Neutrophil (primary cell): ENCODE results near the gene KIF26B.

Experiments
- H3K27ac ChIP-seq: fragments of 200-600 bp; sonication (generic); 2 replicates; pipeline ENCODE4 v1.5.1; 2016; ENCODE audit warnings: mild to moderate bottlenecking, moderate library complexity
- H3K27me3 ChIP-seq: fragments of 200-600 bp; sonication (generic); 2 replicates; pipeline ENCODE4 v1.6.0; 2016; ENCODE audit warnings: mild to moderate bottlenecking
- H3K36me3 ChIP-seq: fragments of 200-600 bp; sonication (generic); 2 replicates; pipeline ENCODE4 v1.5.1; 2017
- H3K4me1 ChIP-seq, 2 experiments: fragments of 200-600 bp in 1 of 2; sonication (generic) in 1 of 2; 1 replicate in 1 of 2; 2 replicates in 1 of 2; pipeline versions ENCODE4 v1.5.1 to v1.6.1; 2013 to 2016; ENCODE audit warnings: low read depth in 1 of 2, low read length in 1 of 2, mild to moderate bottlenecking in 1 of 2, moderate library complexity in 1 of 2; ENCODE audit not compliant: control insufficient read depth in 1 of 2, insufficient read depth in 1 of 2
- H3K4me3 ChIP-seq, 2 experiments: fragments of 200-600 bp in 1 of 2; sonication (generic) in 1 of 2; 1 replicate in 1 of 2; 2 replicates in 1 of 2; pipeline ENCODE4 v1.5.1; 2013 to 2016; ENCODE audit warnings: low read depth in 1 of 2, low read length in 1 of 2, mild to moderate bottlenecking in 1 of 2, moderate library complexity in 1 of 2
- H3K9me3 ChIP-seq: fragments of 200-600 bp; sonication (generic); 2 replicates; pipeline ENCODE4 v1.5.1; 2016
- CTCF ChIP-seq: fragments of 200-600 bp; sonication (generic); IDR thresholded peaks from 2 replicates; pipeline ENCODE4 v1.5.1; 2016; ENCODE audit warnings: antibody characterized with exemption

KIF26B gene

GRCh38 chr1:245245021-245245667, 90.4 kb downstream of the KIF26B start:
- H3K4me1 ChIP-seq: no peaks in the 10 kb centered on the region
- H3K9me3 ChIP-seq: no peaks in the 10 kb centered on the region
- no peak overlapping the region for H3K27ac ChIP-seq
- TF ChIP-seq CTCF: no peak
- no peak overlapping the region for H3K4me3 ChIP-seq
- peaks cover 6% of the 10 kb centered on the region for H3K27me3 ChIP-seq
- H3K36me3 ChIP-seq: no peaks in the 10 kb centered on the region

DNA sequence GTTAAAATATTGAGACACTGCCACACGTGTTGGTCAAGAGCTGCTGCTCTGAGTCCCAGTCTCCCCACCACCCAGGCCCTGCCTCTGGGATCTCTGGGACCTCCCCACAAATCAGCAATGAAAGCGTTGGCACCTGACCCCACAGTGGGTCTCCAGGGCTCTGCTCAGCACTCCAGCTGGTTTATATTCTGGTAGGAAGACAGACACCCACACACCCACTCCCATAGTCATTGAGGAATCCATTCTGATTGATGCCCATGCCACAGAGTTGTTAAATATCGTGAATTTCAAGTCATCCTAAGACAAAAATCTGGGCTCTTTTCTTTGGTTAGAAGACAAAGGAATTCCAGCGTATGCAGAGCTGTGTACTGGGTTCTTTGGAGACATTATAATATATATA, 91.6 kb downstream of the KIF26B start:
- H3K4me3 ChIP-seq: no peak overlapping the region
- H3K9me3 ChIP-seq: no peaks in the 10 kb centered on the region
- no peaks in the 10 kb centered on the region for H3K27me3 ChIP-seq
- TF ChIP-seq CTCF: no peak
- no peaks in the 10 kb centered on the region for H3K36me3 ChIP-seq
- H3K27ac ChIP-seq: no peak overlapping the region
- H3K4me1 ChIP-seq: no peaks in the 10 kb centered on the region

DNA sequence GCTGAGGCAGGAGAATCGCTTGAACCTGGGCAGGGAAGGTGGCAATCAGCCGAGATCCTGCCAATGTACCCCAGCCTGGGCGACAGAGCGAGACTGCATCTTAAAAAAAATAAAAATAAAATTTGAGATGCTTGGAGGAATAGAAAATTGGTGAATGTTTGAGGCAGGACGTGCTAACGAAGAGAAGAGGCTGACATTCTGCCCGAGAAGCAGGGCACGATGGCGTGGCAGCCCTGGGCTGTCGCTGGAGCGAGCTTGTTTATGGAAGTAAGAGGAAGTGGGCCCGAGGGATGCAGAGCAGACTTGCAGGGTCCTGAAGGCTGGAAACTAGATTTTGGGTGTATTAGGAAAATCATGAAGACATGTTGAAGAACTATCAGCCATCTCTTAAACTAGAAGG, 92.6 kb downstream of the KIF26B start:
- no peaks in the 10 kb centered on the region for H3K4me1 ChIP-seq
- no peaks in the 10 kb centered on the region for H3K27me3 ChIP-seq
- H3K4me3 ChIP-seq: no peak overlapping the region
- no peaks in the 10 kb centered on the region for H3K36me3 ChIP-seq
- no peaks in the 10 kb centered on the region for H3K9me3 ChIP-seq
- TF ChIP-seq CTCF: no peak
- H3K27ac ChIP-seq: no peak overlapping the region

DNA sequence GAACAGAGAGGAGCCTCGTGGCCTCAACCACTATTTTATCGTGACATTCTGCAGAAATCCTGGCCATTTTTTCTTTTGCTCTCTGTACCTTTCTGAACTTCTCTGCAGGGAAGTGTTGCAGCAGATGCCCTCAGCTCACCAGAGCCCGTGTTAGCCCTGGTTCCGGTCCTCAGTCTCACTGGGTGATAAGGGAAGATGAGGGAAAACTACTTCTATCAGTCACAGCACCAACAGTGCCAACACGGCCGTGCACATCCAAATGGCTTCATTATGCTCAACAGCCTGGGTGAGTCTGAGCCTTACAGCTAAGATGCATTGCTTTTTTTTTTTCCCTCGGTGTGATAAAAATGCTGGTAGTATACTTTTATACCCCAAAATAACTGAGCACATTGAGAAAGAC, 93.0 kb downstream of the KIF26B start:
- Histone ChIP-seq H3K4me1 (no peaks in the 10 kb centered on the region), H3K27ac (no peak overlapping the region), H3K4me3 (no peak overlapping the region), H3K36me3 (no peaks in the 10 kb centered on the region), H3K9me3 (no peaks in the 10 kb centered on the region), H3K27me3 (no peaks in the 10 kb centered on the region)
- TF ChIP-seq CTCF: no peak

GRCh38 chr1:245248231-245248731, 93.5 kb downstream of the KIF26B start:
- Histone ChIP-seq H3K4me1 (no peaks in the 10 kb centered on the region), H3K9me3 (no peaks in the 10 kb centered on the region), H3K27me3 (no peaks in the 10 kb centered on the region), H3K4me3 (no peak overlapping the region), H3K27ac (no peak overlapping the region), H3K36me3 (no peaks in the 10 kb centered on the region)
- TF ChIP-seq CTCF: no peak
